GM23248 (cell line): Measurements from ENCODE around the gene PRPH2.

Experiments used
- EZH2 ChIP-seq: fragments of 200-600 bp; sonication (generic); IDR thresholded peaks from 2 replicates; pipeline ENCODE4 v1.6.1; 2018; ENCODE audit warnings: antibody characterized with exemption, mild to moderate bottlenecking; ENCODE audit not compliant: insufficient read depth, poor library complexity, severe bottlenecking
- EZH2phosphoT487 ChIP-seq: fragments of 200-600 bp; sonication (generic); IDR thresholded peaks from 2 replicates; pipeline ENCODE4 v1.6.1; 2018; ENCODE audit warnings: antibody characterized with exemption, moderate library complexity, mild to moderate bottlenecking, low read depth; ENCODE audit not compliant: insufficient read depth

- TF ChIP-seq EZH2phosphoT487: no peak
- no peak for TF ChIP-seq EZH2
These were observed 13.6 kb upstream of the PRPH2 start for GRCh38 chr6:42735976-42736375.
